ENCODE measurements around the gene CORO1C. TPM values are rescaled to one million over a fixed set of nuclear protein-coding genes. Genes with fewer than 3 reads are reported as not detected.
A peak's percentile ranks its signal among the peaks of the same experiment; 100 is the strongest.

CORO1C gene
- total RNA-seq, 1 donor from 2014 or later = 107 TPM

DNA sequence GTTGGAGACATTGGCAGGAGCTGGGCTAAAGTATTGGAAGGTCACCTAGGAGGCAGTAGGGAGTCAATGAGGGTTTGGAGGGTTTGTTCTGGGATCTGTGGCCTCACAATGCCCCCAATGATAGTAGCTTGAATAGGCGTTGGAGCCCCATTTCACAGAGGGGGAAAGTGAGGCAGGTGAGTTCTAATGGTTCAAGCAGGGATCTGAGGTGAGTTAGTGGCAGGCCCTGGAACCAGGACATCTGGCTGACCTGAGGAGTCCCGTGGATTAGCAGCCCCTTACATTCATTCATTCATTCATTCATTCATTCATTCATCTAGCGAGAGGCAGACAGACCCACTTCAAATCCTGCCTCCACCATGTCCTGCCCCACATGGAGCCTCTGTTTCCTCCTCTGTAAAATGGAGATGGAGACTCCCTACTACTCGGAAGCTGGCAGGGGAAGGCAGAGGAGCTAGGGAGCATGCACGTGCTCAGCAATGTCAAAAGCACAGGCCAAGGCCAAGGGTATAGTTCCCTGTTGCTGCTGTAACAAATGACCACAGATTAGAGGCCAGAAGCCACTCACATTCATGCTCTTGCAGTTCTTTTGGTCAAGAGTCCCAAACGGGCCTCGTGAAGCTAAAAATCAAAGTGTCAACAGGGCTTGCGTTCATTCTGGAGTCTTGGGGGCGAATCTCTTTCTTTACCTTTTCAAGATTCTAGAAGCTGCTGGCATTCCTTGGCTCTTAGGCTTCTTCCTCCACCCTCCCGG lies 131.2 kb downstream of the CORO1C start:
- DNase-seq = no peak

GRCh38 chr12:108599541-108599940 lies 131.8 kb downstream of the CORO1C start:
- no peak for DNase-seq

DNA sequence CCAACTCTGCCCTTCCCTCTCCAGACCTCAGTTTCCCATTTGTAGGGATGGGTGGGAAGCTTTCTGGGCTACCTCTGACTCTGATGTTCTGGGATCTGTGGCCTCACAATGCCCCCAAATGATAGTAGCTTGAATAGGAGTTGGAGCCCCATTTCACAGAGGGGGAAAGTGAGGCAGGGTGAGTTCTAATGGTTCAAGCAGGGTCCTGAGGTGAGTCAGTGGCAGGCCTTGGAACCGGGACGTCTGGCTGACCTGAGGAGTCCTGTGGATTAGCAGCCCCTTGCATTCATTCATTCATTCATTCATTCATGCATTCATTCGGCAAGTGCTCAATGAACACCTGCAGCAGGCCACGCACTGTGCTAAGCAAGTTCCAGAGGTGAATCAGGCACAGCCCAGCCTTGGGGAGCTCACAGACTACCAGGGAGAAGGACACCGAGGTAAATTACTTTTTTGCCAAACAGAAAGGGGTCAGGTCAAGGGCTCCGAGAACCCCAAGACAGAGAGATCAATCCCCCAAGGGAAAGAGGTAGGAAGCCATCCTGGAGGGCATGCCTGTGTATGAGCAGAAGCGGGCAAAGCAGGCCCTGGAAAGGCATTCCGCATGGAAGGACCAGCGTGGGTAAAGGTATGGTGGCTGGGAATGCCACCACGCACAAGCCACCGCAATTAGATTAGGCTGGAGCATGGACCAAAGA lies 132.6 kb downstream of the CORO1C start:
- DNase-seq = no peak

- peak; percentile 87 for DNase-seq
Measured at GRCh38 chr12:108597559-108598471, 133.5 kb downstream of the CORO1C start, which contains the start of gene TMEM119. TMEM119 (minus strand) TSS chr12:108598084; CDS start chr12:108592383, 5,701 bp downstream.

DNA sequence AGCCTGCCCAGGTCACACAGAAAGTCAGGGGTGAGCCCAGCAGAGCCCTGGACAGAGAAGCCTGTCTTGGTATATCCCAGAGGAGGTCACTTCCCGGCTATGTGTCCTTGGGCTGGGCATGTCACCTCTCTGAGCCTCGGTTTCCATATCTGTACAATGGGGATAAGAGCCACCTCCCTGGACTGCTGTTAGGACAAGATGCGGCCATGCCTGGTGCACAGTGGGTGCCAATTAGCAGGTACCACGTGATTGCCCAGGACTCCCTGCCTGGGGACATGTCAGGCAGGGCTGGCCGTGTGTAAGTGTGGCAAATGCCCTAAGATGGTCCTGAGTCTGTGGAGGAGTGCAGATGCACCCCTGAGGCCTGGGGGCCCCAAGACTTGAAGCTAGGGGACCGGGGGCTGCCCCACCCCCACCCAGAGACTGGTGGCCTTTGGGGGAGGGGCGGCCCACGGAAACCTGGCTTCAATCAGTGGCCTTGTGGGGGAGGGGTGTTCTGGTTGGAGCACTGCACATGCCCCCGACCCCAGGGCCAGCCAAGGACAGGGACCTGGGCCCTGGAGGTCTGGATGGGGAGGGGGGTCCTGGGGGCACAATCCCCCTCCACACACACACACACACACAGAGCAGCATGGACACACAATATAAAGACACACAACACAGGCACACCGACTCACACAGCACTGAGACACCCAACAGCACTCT lies 134.3 kb downstream of the CORO1C start:
- DNase-seq = no peak

- no peak for DNase-seq
Measured at GRCh38 chr12:108595711-108596647, 135.3 kb downstream of the CORO1C start.

Small RNA genes lying within 50 kb of the gene (small RNA-seq; reads per million reads assigned to genes)
- gene AC087893.2 (ENCODE audit: low replicate concordance) = not detected
- gene RF00019 (ENCODE audit: low replicate concordance) = not detected
- gene RF00561 (ENCODE audit: low replicate concordance) = not detected
- not detected for gene RNU7-169P (ENCODE audit: low replicate concordance)

Other genes with a start within 250 kb of the CORO1C start
- 2.8 TPM for gene FICD, start 216.2 kb downstream of the CORO1C start, total RNA-seq
- gene SART3, start 170.3 kb downstream of the CORO1C start, total RNA-seq = 79.1 TPM
- gene ISCU, start 168.9 kb downstream of the CORO1C start, total RNA-seq = 111 TPM
- gene TMEM119, start 133.4 kb downstream of the CORO1C start, total RNA-seq = 42.0 TPM
- gene SELPLG, start 97.6 kb downstream of the CORO1C start, total RNA-seq = 2.2 TPM
- gene SSH1, start 126.1 kb upstream of the CORO1C start, total RNA-seq = 12.4 TPM
- gene DAO, start 148.6 kb upstream of the CORO1C start, total RNA-seq = not detected